PC-9 (cell line): ENCODE results near the gene GNG7.

Experiments used
- CTCF ChIP-seq: fragments of 200-600 bp; sonication (generic); conservative IDR thresholded peaks from 2 replicates; pipeline ENCODE4 v1.6.1; 2017; ENCODE audit warnings: mixed run types, antibody characterized with exemption, mild to moderate bottlenecking, moderate library complexity
- EZH2 ChIP-seq: fragments of 200-600 bp; sonication (generic); IDR thresholded peaks from 2 replicates; pipeline ENCODE4 v1.8.0; 2017; ENCODE audit warnings: antibody characterized with exemption, low read depth

GRCh38 chr19:2732883-2733282 is 30.4 kb upstream of the GNG7 start:
- no peak for TF ChIP-seq CTCF
- TF ChIP-seq EZH2: no peak
